Measurements from ENCODE around the gene STX19.

STX19 gene

GRCh38 chr3:94036909-94037507 is 8.6 kb upstream of the STX19 start:
- in situ Hi-C loops (cut with MboI; ENCODE audit: low sequenced_read_pairs) = no loop called here

- in situ Hi-C loops (cut with MboI; ENCODE audit: low sequenced_read_pairs) = no loop called here
These were observed 1.8 kb downstream of the STX19 start for GRCh38 chr3:94026623-94027022.

GRCh38 chr3:94024385-94024784 is 4.0 kb downstream of the STX19 start:
- in situ Hi-C loops (cut with MboI; ENCODE audit: low sequenced_read_pairs) = loop anchor here (25.0 kb wide), 1 partner anchor 88 kb away; no protein-coding TSS in a partner anchor

GRCh38 chr3:94020293-94020692 is 8.1 kb downstream of the STX19 start:
- in situ Hi-C loops (cut with MboI; ENCODE audit: low sequenced_read_pairs) = loop anchor here (25.0 kb wide), 1 partner anchor 92 kb away; no protein-coding TSS in a partner anchor

- in situ Hi-C loops (cut with MboI; ENCODE audit: low sequenced_read_pairs) = loop anchor here (25.0 kb wide), 1 partner anchor 93 kb away; no protein-coding TSS in a partner anchor
These were observed 8.7 kb downstream of the STX19 start for GRCh38 chr3:94019659-94020058.

DNA sequence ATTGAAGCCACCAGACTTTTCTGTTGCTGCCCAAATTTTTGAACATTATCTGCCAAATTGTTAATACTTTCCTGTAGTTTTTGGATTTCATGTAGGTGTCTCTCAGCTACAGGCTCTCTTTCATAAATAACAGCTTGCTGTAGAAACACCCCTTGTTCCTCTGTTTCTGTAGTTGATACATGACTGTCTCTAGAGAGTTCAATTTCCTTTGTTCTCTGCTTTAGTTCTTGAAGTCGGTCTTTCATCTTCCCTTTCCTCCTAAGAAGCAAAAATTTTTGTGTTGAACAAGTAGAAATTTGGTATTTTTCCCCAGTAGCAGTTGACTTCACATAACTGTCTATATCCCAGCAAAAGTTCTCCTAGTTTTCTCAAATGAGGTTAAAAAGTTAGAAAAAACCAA is 13.4 kb downstream of the STX19 start:
- in situ Hi-C loops (cut with MboI; ENCODE audit: low sequenced_read_pairs) = loop anchor here (25.0 kb wide), 1 partner anchor 97 kb away; no protein-coding TSS in a partner anchor

DNA sequence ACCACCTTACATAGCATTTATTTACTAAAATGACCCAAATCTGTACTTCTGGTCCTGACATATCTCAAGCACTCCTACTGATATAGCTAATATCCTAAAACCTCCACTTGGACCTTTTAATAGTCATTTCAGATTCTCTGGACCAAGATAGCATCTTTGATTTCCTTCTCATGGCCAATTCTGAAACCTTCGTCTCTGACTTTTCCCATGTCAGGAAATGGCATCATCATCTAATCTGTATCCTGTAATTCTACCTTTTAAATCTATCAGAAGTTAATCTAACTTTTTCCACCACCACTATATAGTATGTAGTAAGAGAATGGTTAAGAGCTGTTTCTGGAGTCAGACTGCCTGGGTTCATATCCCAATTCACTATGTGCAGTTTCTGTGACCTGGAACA is 16.2 kb downstream of the STX19 start:
- in situ Hi-C loops (cut with MboI; ENCODE audit: low sequenced_read_pairs) = loop anchor here (25.0 kb wide), 1 partner anchor 100 kb away; no protein-coding TSS in a partner anchor

DNA sequence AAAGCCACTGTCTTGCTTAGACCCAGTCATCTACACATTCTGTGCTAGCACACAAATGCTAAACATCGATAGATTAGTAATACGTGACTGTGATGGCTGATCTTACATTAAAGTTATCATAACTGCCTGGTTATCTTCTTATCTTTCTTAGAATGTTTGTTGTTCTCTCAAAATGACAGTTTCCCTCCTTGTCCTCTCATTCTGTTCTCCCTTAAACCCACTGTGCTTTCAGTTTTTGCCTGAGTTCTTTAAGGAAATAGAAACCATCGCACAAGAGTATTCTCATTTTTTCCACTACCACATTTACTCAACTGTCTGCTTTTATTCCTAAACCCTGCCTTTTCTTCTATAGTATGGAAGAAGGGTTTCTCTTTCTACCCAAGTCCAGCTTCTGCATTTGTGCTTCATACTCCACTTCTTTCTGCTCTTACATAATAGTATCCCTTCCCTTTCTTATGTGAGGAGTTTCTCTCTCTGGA is 17.1 kb downstream of the STX19 start:
- in situ Hi-C loops (cut with MboI; ENCODE audit: low sequenced_read_pairs) = loop anchor here (25.0 kb wide), 1 partner anchor 101 kb away; no protein-coding TSS in a partner anchor

DNA sequence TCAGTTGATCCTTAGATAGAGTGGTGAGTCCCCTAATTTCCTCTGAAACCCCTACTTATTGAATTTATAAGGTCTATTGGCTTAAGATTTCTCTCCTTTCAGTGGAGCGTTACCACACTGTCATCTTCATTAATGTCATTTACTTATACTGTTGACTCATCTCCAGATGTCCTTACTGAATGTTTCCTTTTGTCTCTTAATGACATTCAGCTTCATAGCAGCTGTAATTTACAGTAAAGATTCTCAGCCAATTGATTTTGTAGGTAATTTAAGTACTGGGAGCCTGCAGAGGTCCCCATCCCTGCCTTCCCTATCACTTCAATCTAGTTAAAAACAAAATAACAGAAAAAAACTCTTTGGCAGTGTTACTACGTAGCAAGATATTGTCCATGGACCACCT is 18.8 kb downstream of the STX19 start:
- in situ Hi-C loops (cut with MboI; ENCODE audit: low sequenced_read_pairs) = loop anchor here (25.0 kb wide), 1 partner anchor 103 kb away; no protein-coding TSS in a partner anchor

DNA sequence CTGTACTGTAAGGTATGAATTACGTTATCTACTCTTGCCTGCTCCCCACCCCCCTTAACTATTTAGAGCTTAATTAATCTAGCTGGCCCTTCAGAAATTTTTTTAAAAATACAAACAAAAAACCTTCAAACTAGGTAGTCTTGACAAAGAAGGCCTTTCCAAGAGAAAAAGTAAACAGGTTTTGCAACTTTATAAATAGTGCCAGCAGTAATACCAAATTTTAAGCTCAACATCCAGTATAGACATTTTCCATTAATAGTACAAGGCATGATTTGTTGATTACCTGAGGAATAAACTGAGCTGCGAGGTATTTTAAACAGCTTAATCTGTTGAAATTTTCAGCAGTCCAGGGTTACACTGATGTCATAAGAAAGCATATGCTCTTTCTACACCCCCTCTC is 20.1 kb downstream of the STX19 start:
- in situ Hi-C loops (cut with MboI; ENCODE audit: low sequenced_read_pairs) = loop anchor here (25.0 kb wide), 1 partner anchor 104 kb away; no protein-coding TSS in a partner anchor

DNA sequence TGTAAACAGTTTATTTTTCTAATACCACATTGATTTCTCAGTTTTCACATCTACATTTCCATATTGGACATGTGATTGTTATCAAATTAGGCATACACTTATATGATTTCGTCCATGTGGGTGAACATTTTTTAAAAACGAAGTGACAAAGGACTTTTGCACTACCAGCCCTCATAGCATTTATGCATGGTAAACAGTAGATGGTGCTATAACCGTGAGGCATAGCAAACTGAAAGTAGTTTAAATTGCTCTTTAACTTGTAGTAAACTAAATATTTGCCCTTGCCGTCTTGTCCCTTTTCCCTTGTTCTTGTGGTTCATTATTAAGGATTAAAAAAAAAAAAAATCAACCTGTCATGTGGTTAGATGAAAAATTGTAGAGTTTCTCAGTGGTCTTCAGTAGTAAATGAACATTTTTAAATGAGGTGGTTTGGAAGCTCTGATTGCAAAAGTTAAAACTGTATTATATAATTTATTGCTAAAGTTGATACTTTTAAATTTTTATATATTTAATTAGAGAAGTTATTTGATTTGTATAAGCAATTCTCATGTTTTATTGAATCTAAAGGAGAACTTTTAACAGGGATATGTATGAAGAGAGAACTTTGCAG is 24.0 kb downstream of the STX19 start:
- in situ Hi-C loops (cut with MboI; ENCODE audit: low sequenced_read_pairs) = loop anchor here (25.0 kb wide), 1 partner anchor 108 kb away; no protein-coding TSS in a partner anchor

GRCh38 chr3:94001827-94002495 is 26.4 kb downstream of the STX19 start:
- in situ Hi-C loops (cut with MboI; ENCODE audit: low sequenced_read_pairs) = loop anchor here (25.0 kb wide), 1 partner anchor 110 kb away; no protein-coding TSS in a partner anchor

DNA sequence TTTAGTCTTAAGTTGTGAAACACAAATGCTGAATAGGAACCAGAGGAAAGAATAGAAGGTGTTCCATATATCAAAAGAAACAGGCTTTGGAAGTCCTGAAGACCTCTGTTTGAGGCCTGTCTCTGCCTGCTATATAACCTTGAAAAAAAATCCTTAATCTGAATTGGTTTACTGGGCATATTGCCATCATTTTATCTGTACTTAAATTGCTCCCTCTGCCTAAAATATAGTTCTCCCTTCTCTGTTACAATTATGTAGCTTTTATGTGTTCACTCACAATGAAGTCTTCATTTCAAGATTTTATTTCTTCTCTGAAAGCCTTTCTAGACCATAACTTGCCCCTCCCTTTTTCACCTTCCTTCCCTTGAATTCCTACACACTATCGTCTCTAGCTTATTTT is 27.2 kb downstream of the STX19 start:
- in situ Hi-C loops (cut with MboI; ENCODE audit: low sequenced_read_pairs) = loop anchor here (25.0 kb wide), 1 partner anchor 111 kb away; no protein-coding TSS in a partner anchor

DNA sequence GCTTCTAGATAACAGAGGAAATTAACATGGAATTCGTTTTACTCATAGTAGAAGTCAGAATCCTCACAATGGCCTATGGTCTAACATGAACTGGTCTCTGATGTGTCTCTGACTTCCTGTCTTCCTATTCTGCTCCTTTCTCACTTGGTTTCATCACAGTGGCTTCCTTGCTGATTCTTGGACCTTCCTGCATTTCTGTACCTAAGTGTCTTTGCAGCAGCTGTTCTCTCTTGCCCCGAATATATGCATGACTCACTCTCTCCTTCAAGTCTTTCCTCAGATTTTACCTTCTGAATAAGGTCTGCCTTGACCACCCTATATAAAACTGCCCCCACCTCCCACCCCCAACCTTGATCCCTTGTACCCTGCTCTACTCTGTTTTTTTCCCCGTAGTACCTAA is 34.3 kb downstream of the STX19 start:
- in situ Hi-C loops (cut with MboI; ENCODE audit: low sequenced_read_pairs) = no loop called here

- in situ Hi-C loops (cut with MboI; ENCODE audit: low sequenced_read_pairs) = no loop called here
These were observed 36.2 kb downstream of the STX19 start for GRCh38 chr3:93992207-93992606.

GRCh38 chr3:93991631-93992030 is 36.8 kb downstream of the STX19 start:
- in situ Hi-C loops (cut with MboI; ENCODE audit: low sequenced_read_pairs) = no loop called here

DNA sequence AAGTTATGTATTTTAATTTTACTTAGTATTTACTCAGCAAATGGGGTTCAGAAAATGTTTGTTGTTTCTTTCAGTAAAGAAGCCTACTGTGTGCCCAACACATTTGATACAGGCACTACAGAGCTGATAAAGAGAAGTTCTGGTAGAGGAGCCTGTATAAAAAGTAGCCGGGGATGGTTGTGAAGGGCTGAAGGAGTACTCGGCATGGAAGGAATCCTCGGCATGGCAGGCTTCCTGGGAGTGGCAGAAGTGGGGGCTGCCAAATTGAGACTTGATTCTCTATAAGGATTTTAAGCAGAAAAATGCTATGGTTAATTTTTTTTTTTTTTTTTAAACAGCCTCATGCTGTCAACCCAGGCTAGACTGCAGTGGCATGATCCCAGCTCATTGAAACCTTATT is 39.2 kb downstream of the STX19 start:
- in situ Hi-C loops (cut with MboI; ENCODE audit: low sequenced_read_pairs) = no loop called here

GRCh38 chr3:93988764-93989163 is 39.6 kb downstream of the STX19 start:
- in situ Hi-C loops (cut with MboI; ENCODE audit: low sequenced_read_pairs) = no loop called here

DNA sequence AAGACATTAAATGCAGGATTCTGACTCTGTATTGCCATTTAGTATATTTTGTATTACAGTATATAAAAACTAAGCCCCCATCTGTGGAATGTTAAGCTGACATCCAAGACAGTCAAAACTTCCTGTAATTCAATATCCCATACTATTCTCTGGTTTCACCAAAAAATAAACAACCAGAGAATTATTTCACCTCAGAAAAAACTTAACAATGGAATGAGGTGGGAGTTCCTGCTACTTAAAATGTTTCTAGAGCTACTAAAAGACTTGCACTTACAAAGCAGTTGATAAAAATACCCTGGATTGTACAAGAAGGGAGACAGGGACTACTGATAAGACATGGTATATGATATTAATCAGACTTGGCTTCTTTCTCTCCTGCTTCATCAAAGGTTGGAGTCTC is 40.1 kb downstream of the STX19 start:
- in situ Hi-C loops (cut with MboI; ENCODE audit: low sequenced_read_pairs) = no loop called here

DNA sequence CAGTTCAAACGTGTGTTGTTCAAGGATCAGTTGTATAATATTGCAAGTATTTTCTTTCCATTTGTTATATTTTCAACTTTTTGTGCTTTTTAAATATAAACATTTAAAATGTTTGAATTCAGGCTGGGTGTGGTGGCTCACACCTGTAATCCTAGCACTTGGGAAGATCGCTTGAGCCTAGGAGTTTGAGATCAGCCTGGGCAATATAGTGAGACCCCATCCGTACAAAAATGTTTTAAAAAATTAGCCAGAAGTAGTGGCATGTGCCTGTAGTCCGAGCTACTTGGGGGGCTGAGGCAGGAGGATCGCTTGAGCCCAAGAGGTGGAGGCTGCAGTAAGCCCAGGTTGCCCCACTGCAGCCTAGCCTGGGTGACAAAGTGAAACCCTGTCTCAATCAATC is 43.8 kb downstream of the STX19 start:
- in situ Hi-C loops (cut with MboI; ENCODE audit: low sequenced_read_pairs) = no loop called here

- in situ Hi-C loops (cut with MboI; ENCODE audit: low sequenced_read_pairs) = no loop called here
These were observed 45.0 kb downstream of the STX19 start for GRCh38 chr3:93983408-93983807.
